ENCODE data around the gene INTS13. TPM values are rescaled to one million over a fixed set of nuclear protein-coding genes. Genes with fewer than 3 reads are reported as not detected.

INTS13 gene
- total and polyA plus RNA-seq, 2 of the 13 experiments (the other 11 are each of a cell fraction or from before 2014, with no cell fraction given), result 16.3 to 43.7 TPM

DNA sequence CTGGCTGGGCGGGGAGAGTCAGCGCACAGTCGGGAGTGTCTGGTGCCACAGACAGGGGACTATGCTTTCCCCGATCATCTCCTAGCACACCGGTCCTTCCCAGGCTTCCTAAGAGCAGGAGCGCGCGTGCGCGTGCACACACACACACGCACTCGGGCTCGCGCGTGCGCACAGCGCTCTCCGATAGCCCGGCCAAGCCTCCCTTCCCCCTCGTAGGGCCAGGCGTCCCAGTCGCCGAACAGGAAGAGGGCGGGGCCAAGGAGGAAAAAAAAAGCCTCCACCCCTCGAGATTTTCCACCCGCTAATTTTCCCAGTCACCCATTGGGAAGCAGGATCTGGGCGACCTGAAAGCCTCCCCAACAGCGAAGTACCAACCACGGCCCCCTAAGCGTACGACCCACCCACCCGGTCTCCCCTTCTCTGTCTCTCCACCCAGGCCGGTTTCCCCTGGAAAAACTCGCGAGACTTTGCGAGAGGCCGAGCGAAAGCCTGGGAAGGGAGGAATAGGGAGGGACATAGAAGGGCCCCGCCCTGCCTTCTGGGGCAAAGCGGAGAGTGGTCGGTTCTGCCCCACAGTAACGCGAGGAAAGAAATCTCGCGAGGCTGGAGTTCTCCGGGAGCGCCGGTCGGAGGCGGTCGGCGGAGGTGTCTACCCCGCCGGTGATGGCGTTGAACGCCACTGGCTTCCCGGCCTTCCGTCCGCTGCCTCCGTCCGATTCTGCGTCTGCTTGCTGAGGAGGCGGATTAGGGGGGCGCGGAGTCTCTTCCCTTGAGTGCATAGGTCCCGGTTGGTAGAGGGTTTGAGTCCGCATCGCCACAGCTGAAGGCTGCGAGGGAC, at the start of gene INTS13, which contains the start of gene FGFR1OP2 (continued):
- 0 out of 2 replicates have a peak, but pooled peaks have one; percentile 44 for TF ChIP-seq MED13 (CRISPR knock-in tag; IDR thresholded peaks at IDR 0.05)
- TF ChIP-seq, protein P1, sequence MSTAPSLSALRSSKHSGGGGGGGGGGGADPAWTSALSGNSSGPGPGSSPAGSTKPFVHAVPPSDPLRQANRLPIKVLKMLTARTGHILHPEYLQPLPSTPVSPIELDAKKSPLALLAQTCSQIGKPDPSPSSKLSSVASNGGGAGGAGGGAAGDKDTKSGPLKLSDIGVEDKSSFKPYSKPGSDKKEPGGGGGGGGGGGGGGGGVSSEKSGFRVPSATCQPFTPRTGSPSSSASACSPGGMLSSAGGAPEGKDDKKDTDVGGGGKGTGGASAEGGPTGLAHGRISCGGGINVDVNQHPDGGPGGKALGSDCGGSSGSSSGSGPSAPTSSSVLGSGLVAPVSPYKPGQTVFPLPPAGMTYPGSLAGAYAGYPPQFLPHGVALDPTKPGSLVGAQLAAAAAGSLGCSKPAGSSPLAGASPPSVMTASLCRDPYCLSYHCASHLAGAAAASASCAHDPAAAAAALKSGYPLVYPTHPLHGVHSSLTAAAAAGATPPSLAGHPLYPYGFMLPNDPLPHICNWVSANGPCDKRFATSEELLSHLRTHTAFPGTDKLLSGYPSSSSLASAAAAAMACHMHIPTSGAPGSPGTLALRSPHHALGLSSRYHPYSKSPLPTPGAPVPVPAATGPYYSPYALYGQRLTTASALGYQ (CRISPR knock-in tag; IDR thresholded peaks at IDR 0.05), result 0 out of 2 replicates have a peak, but pooled peaks have one; percentile 23
- peak; percentile 22; the same call in 1 of the 2 replicates for TF ChIP-seq ZNF160 (CRISPR knock-in tag; IDR thresholded peaks at IDR 0.05)
- TF ChIP-seq GATAD2A (CRISPR knock-in tag; IDR thresholded peaks at IDR 0.05), result 0 out of 2 replicates have a peak, but pooled peaks have one; percentile 6
- TF ChIP-seq SIX1 (CRISPR knock-in tag; IDR thresholded peaks at IDR 0.05; ENCODE audit: borderline replicate concordance), result 0 out of 2 replicates have a peak, but pooled peaks have one; percentile 23
- peak; percentile 69; the same call in 1 of the 2 replicates for TF ChIP-seq ARID4A (CRISPR knock-in tag; IDR thresholded peaks at IDR 0.05; ENCODE audit: borderline replicate concordance)
- peak; percentile 36 for TF ChIP-seq SRSF4 (IDR thresholded peaks at IDR 0.05; ENCODE audit: low read depth, low read length, poor library complexity, severe bottlenecking)
- no peak for TF ChIP-seq ZNF30 (CRISPR knock-in tag; IDR thresholded peaks at IDR 0.05)
- TF ChIP-seq AKAP8 (CRISPR knock-in tag; IDR thresholded peaks at IDR 0.05), result no peak
- TF ChIP-seq THAP11 (CRISPR knock-in tag; IDR thresholded peaks at IDR 0.05), result peak; percentile 52
- TF ChIP-seq, protein P2, sequence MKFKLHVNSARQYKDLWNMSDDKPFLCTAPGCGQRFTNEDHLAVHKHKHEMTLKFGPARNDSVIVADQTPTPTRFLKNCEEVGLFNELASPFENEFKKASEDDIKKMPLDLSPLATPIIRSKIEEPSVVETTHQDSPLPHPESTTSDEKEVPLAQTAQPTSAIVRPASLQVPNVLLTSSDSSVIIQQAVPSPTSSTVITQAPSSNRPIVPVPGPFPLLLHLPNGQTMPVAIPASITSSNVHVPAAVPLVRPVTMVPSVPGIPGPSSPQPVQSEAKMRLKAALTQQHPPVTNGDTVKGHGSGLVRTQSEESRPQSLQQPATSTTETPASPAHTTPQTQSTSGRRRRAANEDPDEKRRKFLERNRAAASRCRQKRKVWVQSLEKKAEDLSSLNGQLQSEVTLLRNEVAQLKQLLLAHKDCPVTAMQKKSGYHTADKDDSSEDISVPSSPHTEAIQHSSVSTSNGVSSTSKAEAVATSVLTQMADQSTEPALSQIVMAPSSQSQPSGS (CRISPR knock-in tag; IDR thresholded peaks at IDR 0.05), result peak; percentile 45; the same call in 1 of the 2 replicates
- peak; percentile 58 for TF ChIP-seq MED8 (CRISPR knock-in tag; IDR thresholded peaks at IDR 0.05; ENCODE audit: insufficient replicate concordance)
- TF ChIP-seq KDM5A (IDR thresholded peaks at IDR 0.05; ENCODE audit: borderline replicate concordance, low read length), result peak; percentile 73; the same call in 1 of the 2 replicates
- no peak for TF ChIP-seq HDAC6 (IDR thresholded peaks at IDR 0.05; ENCODE audit: low read depth, low read length)
- no peak; the same call in 1 of the 2 replicates for TF ChIP-seq CREM (IDR thresholded peaks at IDR 0.05)
- TF ChIP-seq CREM (CRISPR knock-in tag; IDR thresholded peaks at IDR 0.05), result no peak
- peak; percentile 63; the same call in 1 of the 2 replicates for TF ChIP-seq ZNF543 (CRISPR knock-in tag; IDR thresholded peaks at IDR 0.05)
- no peak for TF ChIP-seq ZNF253 (CRISPR knock-in tag; IDR thresholded peaks at IDR 0.05; ENCODE audit: borderline replicate concordance)
- TF ChIP-seq BORCS8-MEF2B (CRISPR knock-in tag; IDR thresholded peaks at IDR 0.05), result peak; percentile 52; the same call in 1 of the 2 replicates
- 0 out of 4 replicates have a peak, but pooled peaks of 1 of the 2 experiments have one; percentile 12 for TF ChIP-seq MAFK (conservative IDR thresholded peaks at IDR 0.05 in 1 of 2, IDR thresholded peaks at IDR 0.05 in 1 of 2; ENCODE audit: low read length in 2 of 2)
- TF ChIP-seq NFATC3 (CRISPR knock-in tag; IDR thresholded peaks at IDR 0.05), result no peak
- peak; percentile 66 for TF ChIP-seq ZNF781 (CRISPR knock-in tag; IDR thresholded peaks at IDR 0.05; ENCODE audit: borderline replicate concordance, not compliant biosample characterization)

Measured in HepG2 (cell line).